ENCODE results near the gene ANO9.

The ANO9 gene

DNA sequence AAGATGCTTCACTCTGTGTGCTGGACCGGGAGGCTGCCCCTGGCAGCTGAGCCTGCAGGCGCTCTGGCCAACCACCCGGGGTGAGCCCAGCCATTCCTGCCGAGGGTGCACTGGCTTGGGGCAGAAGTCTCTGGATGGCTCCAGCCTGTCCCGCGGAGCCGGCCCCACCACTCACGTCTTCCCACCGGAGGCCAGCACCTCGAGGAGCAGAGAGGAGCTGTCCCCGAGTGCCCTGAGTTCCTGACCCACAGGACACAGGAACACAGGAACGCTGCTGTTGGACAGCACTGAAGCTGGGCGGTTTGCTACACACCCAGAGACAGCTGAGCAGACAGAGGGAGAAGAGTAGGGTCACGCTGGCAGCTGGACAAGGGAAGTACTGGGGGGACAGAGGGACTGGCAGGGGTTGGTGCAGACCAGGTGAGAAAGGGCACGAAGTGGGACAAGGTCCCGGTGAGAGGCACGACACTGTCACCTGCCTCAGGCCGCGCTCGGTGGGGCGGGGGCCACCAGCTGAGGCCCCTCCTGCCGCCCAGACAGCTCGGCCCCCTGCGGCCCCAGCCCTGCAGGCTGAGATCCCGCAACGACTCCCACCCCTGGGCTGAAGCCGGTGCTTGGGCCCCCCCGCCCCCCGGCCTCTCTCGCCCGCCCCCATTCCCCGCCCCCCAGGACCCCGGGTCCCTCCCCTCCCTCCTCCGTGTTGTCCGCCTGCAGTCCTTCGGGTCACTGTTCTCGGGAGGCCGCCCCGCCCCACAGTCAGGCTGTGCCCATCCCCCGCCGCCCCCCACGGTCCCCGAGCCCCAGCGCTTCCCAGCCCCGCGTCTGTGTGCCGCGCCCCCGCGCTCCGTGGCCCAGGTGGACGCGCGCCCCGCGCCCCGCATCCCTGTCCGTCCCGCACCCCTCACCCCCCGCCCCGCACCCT, 73.1 kb downstream of the ANO9 start:
- no peak for TF ChIP-seq CTCF (IDR thresholded peaks at IDR 0.05; ENCODE audit: extremely low read depth, insufficient read depth, missing control alignments)
- DNase-seq (ENCODE audit: low spot score): peak; percentile 36
- in situ Hi-C loops (cut with MboI; ENCODE audit: low pct_unique_long_range_greater_than_20kb, low sequenced_read_pairs, unreplicated experiment): no loop called here

DNA sequence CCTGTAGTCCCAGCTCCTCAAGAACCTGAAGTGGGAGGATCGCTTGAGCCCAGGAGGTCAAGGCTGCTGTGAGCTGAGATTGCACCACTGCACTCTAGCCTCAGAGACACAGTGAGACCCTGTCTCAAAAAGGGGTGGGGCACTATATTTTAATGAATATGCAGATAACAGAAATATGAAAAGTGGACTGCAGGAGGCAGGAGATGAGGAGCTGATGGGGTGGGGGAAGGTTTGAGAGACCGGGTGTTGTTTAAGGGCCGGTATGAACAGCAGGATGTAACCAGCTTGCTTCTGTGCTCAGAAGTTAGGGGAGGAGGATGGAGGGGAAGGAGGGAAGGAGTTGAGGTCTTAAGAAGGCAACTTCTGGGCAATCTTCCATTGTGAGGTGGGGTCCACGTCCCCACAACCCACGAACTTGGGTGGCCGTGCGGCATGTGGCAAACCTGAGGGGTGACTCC, 73.8 kb downstream of the ANO9 start:
- no peak for TF ChIP-seq CTCF (IDR thresholded peaks at IDR 0.05; ENCODE audit: extremely low read depth, insufficient read depth, missing control alignments)
- in situ Hi-C loops (cut with MboI; ENCODE audit: low pct_unique_long_range_greater_than_20kb, low sequenced_read_pairs, unreplicated experiment): no loop called here
- no peak for DNase-seq (ENCODE audit: low spot score)
